ENCODE results near the gene CFTR.

DNA sequence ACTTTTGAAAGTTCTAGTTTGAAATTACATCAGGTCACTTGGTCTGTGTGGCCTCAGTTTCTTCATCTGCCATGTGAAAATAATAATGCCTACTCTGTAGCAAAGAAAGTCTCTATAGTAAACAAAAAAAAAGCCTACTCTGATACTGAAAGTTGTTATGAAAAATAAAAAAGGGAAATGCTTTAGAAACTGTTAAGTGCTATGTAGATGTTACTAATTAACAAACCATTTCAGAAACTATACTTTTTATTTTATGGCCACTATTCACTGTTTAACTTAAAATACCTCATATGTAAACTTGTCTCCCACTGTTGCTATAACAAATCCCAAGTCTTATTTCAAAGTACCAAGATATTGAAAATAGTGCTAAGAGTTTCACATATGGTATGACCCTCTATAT, 50.6 kb downstream of the CFTR start:
- no peak for TF ChIP-seq POLR2AphosphoS5 (IDR thresholded peaks at IDR 0.05)
- TF ChIP-seq, protein P1, sequence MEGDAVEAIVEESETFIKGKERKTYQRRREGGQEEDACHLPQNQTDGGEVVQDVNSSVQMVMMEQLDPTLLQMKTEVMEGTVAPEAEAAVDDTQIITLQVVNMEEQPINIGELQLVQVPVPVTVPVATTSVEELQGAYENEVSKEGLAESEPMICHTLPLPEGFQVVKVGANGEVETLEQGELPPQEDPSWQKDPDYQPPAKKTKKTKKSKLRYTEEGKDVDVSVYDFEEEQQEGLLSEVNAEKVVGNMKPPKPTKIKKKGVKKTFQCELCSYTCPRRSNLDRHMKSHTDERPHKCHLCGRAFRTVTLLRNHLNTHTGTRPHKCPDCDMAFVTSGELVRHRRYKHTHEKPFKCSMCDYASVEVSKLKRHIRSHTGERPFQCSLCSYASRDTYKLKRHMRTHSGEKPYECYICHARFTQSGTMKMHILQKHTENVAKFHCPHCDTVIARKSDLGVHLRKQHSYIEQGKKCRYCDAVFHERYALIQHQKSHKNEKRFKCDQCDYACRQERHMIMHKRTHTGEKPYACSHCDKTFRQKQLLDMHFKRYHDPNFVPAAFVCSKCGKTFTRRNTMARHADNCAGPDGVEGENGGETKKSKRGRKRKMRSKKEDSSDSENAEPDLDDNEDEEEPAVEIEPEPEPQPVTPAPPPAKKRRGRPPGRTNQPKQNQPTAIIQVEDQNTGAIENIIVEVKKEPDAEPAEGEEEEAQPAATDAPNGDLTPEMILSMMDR (IDR thresholded peaks at IDR 0.05), result no peak
- TF ChIP-seq POLR2A (IDR thresholded peaks at IDR 0.05; ENCODE audit: low read depth), result no peak

Measured in esophagus muscularis mucosa (tissue), 3 donors.